GM12873 (cell line): ENCODE measurements around the gene PSMF1.

ENCODE experiments used
- CTCF ChIP-seq: IDR thresholded peaks from 2 replicates; pipeline ENCODE4 v1.5.1; 2012; ENCODE audit warnings: low read depth, mild to moderate bottlenecking, moderate library complexity, low read length, control low read depth; ENCODE audit not compliant: insufficient read depth; ENCODE audit errors: missing control alignments

PSMF1 gene

GRCh38 chr20:1122388-1123315 lies 4.2 kb downstream of the PSMF1 start:
- no peak for TF ChIP-seq CTCF

GRCh38 chr20:1123666-1124065 lies 5.3 kb downstream of the PSMF1 start:
- no peak for TF ChIP-seq CTCF

GRCh38 chr20:1124421-1124820 lies 6.0 kb downstream of the PSMF1 start:
- TF ChIP-seq CTCF, result no peak

GRCh38 chr20:1125277-1125676 lies 6.9 kb downstream of the PSMF1 start:
- no peak for TF ChIP-seq CTCF

GRCh38 chr20:1127840-1128239 lies 9.4 kb downstream of the PSMF1 start:
- TF ChIP-seq CTCF, result no peak

GRCh38 chr20:1130058-1130694 lies 11.8 kb downstream of the PSMF1 start:
- no peak for TF ChIP-seq CTCF

- no peak for TF ChIP-seq CTCF
Measured at GRCh38 chr20:1130847-1131246, 12.4 kb downstream of the PSMF1 start.
